T-helper 2 cell (primary cell): ENCODE results near the gene ERN1.
A peak's percentile ranks its signal among the peaks of the same experiment; 100 is the strongest.

Experiments
- DNase-seq, 5 experiments: peaks; one replicate each; pipeline versions ENCODE4 v3.0.0 to v3.0.0-alpha.2; 2012 to 2022

The ERN1 gene

GRCh38 chr17:64001763-64002529 lies 128.0 kb downstream of the ERN1 start:
- no peak for DNase-seq

GRCh38 chr17:64001091-64001579 lies 128.8 kb downstream of the ERN1 start:
- no peak for DNase-seq

DNA sequence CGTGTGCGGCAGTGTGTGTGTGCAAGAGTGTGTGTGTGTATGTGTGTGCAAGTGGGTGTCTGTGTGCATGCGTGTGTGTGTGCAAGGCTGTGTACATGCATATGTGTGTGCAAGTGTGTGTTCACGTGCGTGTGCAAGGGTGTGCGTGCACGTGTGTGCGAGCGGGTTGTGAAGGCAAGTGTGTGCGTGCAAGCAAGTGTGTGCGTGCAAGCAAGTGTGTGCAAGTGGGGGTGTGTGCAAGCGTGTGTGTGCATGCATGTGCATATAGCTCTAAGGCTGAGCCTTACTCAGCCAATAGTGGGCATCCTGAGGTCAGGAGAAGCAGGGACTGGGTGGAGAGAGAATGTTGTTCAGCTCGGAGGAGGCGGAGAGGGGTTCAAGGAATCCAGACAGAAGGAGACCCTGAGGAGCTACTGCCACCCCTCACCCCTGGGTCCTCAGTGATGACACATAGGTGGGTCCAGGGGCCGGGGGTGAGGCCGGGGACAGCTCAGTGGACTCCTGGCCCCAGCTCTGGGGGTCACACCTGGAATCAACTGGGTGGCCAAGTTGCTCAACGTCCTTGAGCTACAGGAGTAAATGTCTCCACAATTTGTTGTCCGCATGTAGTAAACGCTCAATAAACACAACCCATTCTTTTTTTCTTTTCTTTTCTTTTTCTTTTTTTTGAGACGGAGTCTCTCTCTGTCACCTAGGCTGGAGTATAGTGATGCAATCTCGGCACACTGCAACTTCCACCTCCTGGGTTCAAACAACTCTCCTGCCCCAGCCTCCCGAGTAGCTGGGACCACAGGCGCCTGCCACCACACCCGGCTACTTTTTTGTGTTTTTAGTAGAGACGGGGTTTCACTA lies 130.0 kb downstream of the ERN1 start:
- no peak for DNase-seq

DNA sequence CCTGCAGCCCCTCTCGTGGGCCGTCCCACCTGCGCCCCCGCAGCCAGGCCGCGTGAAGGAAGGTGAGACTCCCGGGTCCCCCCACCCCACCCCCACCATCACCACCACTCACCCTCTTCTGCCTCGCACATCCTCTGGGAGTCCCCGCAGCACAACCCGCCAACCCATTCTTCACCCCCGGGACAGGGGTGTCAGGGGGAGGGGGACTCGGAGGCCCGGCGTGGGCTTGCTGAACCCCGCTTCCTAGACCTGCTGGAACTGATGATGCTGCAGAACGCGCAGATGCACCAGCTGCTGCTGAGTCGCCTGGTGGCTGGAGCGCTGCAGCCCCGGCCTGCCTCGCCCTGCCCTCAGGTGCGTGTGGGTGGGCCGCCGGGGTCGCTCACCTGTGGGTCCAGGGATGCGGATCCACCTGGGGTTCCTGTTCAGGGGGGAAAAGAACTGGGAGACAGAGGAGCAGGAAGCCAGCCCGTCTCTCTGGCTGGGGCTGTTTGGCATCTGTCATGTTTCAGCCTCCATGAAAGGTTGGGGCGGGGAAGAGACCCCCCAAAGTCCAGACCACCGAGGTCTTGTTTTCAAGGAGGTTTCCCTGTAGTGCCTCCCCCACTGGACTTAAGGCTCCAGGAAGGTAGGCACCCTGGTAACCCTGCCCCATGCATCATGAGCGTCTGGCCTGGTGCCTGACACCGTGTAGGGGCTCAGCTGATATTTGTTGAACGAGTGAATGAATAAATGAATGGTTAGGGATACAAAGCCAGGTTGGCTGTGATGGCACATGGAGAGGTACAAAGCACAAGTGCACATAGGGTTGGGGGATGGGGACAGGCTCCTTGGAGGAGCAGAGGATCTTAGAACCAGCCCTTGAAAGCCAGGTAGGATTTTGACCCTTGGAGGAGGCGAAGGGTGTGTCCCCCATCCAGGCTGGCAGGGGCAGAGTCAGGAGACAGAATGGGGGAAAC lies 130.9 kb downstream of the ERN1 start:
- DNase-seq, result peak in 1 of 5 experiments; percentile 44

DNA sequence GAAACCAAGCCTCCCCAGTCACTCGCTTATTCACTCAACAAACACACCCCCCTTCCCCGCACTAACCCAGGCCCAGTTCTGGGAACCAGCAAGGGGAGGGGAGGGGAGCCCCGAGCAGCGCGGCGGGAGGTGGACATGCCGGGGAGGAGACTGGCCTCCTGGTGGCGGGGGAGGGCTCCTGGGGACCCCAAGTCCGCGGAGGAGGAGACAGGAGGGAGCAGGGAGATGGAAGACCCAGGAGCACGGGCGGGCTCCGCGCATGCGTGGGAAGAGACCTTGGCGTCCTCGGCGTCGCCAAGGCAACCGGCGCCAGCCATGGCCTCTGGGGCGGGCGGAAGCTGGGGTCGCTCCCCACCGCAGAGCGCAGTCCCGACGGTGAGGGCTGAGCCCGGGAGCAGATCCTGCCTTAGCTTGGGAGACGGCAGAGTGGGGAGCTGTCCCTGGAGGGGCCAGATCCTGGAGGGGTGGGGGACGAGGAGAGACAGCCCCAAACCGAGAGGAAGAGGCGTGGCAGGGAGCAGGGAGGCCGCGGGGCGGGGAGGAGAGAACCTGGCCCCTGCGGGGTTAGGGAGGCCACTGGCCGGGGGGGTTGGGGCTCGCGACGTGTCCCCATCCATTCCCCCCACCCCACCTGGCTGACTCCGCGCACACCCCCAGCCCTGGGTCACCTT lies 131.8 kb downstream of the ERN1 start, which contains the start of gene PRR29:
TSS of gene PRR29 (plus strand) at position 302 of the 671 bp plus-strand sequence. CDS start at position 316, 14 bp downstream.
- peak; percentile 42 to 81 (median 69) for DNase-seq

DNA sequence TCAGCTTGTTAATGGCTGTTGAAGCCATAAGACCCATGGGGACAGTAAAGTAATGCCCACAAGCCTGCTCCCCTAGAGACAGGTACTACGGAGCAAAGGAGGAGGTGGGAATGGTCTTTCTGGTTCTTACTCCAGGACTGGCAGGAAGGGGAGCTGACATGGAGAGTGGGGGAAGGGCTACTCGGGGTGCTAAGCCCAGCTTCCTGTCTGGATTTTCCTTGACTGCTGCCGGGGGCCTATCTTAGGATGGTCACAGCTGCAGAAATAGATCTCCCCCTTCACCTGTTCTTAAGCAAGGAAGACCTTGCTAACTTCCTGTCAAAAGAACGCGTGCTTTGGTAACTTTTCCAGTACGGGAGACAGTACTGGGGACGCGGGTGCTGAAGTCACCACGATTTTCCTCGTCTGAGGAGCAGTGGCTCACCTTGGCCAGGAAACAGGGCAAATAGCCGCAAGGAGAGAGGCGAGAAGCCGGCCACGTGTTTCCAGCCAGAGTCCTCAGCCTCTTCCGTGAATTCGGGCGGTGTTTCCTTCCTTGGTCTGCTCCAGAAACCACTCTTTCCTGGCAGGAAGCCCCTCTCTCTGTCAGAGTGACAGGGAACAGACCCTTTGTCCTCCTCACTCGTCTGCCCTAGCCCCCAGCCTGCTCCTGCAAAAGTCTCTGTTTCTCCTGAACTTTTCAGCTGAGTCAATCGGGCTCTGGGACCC lies 132.4 kb downstream of the ERN1 start:
- no peak for DNase-seq

DNA sequence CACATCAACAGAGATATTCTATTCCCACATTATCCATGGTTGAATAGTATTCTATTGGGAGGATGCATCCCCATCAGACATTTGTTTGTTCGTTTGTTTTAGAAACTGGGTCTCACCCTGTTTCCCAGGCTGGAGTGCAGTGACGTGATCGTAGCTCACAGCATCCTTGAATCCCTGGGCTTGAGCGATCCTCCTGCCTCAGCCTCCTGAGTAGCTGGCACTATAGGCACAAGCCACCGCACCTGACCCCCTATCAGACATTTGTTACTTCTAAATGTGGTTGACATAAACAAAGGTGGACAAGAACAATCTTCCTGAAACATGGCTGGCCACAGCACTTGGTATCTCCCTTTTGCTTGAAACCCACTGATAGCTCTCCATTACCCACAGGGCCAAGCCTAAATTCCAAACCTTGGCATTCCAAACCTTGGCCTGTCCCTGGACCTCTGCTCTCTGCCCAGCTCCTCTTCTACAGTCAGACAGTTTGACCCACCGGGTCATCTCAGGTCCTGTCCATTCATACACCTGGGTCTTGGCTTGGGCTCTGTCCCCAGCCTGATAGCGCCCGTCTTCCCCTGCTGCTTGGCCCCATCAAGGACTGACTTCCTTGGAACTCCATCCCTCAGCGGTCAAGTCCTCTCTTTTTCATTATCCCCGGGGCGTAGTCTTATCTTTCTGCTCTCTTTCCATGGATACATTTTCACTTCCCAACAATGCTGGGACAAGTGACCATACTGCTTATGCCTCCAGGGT lies 133.3 kb downstream of the ERN1 start:
- no peak for DNase-seq

DNA sequence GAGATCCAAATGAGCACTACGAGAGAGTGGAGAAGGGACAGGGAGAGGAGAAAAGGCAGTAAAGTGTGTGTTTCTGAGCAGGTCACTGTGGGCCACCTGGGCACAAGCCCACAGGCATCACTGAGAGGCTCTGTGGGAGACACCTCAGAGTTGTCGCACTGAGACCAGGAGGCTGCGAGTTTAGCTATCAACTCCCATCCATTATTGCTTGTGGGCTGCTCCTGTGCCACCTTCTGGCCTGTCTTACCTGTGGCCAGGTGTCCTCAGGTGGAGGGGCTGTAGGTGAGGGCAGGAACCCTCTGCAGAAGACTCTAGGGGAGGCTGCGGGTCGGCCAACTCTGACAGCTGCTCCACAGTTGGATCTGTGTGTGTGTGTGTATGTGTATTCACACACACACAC lies 134.3 kb downstream of the ERN1 start:
- no peak for DNase-seq

DNA sequence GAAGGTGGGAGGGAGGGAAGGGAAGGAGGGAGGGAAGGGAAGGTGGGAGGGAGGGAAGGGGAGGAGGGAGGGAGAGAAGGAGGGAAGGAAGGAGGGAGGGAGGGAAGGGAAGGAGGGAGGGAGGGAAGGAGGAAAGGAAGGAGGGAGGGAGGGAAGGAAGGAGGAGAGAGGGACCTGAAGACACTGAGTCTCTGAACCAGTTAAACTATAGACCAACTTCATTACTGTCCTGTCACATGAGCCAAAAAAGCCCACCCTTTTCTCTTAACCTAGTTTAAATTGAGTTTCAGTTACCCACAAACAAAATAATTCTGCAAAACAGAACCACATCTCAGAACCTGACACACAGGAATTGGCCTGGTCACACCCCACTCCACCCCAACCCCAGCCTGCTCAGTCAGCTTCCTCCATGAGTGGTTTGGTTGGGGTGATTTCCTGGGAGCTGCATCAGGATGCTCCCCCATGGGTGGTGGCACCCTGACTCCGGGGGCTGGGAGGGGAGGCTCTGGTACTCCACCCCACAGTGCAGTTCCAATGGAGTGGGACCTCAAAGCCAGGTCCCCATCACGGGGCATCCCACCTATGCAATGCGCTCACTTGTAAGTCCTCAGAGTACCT lies 136.5 kb downstream of the ERN1 start:
- peak in 1 of 5 experiments; percentile 79 for DNase-seq

DNA sequence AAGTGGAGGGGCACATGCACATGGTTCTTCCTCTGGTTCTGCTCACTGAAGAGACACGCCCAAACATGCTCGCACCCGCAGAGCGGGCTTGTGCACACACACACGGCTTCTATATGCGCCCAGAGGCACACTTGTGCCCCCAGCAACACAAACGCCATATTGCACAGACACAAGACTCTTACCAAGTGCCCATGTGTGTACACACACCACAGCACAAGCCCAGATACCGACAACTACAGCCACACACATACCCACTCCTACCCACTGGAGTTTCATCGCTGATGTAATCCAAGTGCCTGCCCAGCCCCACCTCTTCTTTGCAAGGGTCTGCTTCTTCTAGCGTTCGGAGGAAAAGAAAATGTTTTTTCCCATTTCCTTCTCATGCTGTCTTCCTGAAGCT lies 138.3 kb downstream of the ERN1 start:
- DNase-seq, result no peak

- peak in 1 of 5 experiments; percentile 36 for DNase-seq
These were observed 140.2 kb downstream of the ERN1 start for GRCh38 chr17:63989622-63990345.
